T follicular helper cell (primary cell): ENCODE data around the gene DCTPP1.
"Not testable (repeated sequence)": the region's sequence is repeated elsewhere in the genome, so short reads cannot be mapped to it uniquely, and the experiment has no call there.

Source experiments
- DNase-seq: peaks from one replicate; pipeline ENCODE4 v3.0.0-alpha.2; 2020; ENCODE audit warnings: low read depth

Gene DCTPP1

GRCh38 chr16:30413112-30413806 lies 16.6 kb downstream of the DCTPP1 start:
- no peak for DNase-seq

- DNase-seq = peak; percentile 89
These were observed 20.4 kb downstream of the DCTPP1 start for GRCh38 chr16:30409125-30410060.

- no peak for DNase-seq
These were observed 21.9 kb downstream of the DCTPP1 start for GRCh38 chr16:30407804-30408534.

GRCh38 chr16:30407102-30407803 lies 22.6 kb downstream of the DCTPP1 start, which contains the start of gene ZNF771:
Gene ZNF771 (plus strand): TSS chr16:30407606. CDS start chr16:30408054, 448 bp downstream.
- DNase-seq = peak; percentile 73

- no peak for DNase-seq
These were observed 23.1 kb downstream of the DCTPP1 start for GRCh38 chr16:30406795-30407101.

- no peak for DNase-seq
These were observed 27.9 kb downstream of the DCTPP1 start for GRCh38 chr16:30401768-30402425.

GRCh38 chr16:30399435-30400186 lies 30.2 kb downstream of the DCTPP1 start:
- DNase-seq = no peak

GRCh38 chr16:30398661-30399434 lies 31.0 kb downstream of the DCTPP1 start:
- no peak for DNase-seq

GRCh38 chr16:30397776-30398660 lies 31.8 kb downstream of the DCTPP1 start:
- no peak for DNase-seq

GRCh38 chr16:30397056-30397455 lies 32.8 kb downstream of the DCTPP1 start:
- no peak for DNase-seq

- DNase-seq = not testable (repeated sequence)
These were observed 33.2 kb downstream of the DCTPP1 start for GRCh38 chr16:30396627-30397026.

GRCh38 chr16:30395992-30396585 lies 33.7 kb downstream of the DCTPP1 start:
- DNase-seq = no peak

- peak; percentile 21 for DNase-seq
These were observed 34.5 kb downstream of the DCTPP1 start, which contains the start of gene ZNF48 for GRCh38 chr16:30395155-30395991. Gene ZNF48 (plus strand): TSS chr16:30395420. CDS start chr16:30395795, 375 bp downstream.

- DNase-seq = no peak
These were observed 35.2 kb downstream of the DCTPP1 start for GRCh38 chr16:30394592-30395154.

- DNase-seq = no peak
These were observed 46.3 kb downstream of the DCTPP1 start for GRCh38 chr16:30383521-30383920.

- peak; percentile 61 for DNase-seq
These were observed 47.5 kb downstream of the DCTPP1 start, which contains the start of gene SEPTIN1 for GRCh38 chr16:30382111-30382881. Gene SEPTIN1 (minus strand): TSS chr16:30382561. CDS start chr16:30382542, 19 bp downstream.
